Measurements from ENCODE around the gene DNAJB4. TPM values are rescaled to one million over a fixed set of nuclear protein-coding genes. Genes with fewer than 3 reads are reported as not detected.
A peak's percentile ranks its signal among the peaks of the same experiment; 100 is the strongest.

DNAJB4 gene
- total RNA-seq, 1 experiment from 2014 or later = 26.0 TPM

- ATAC-seq = no peak
- peak overlapping the region; percentile 83 for H3K4me2 ChIP-seq (ENCODE audit: low read length)
- ChIA-PET RAD21 (ENCODE audit: low non-redundant PET in 1 of 2, low total read pairs in 2 of 2, uncharacterized antibody in 2 of 2, unreplicated experiment in 2 of 2) (no interaction called here), CTCF (interaction anchor here (1.8 to 3.5 kb wide), 2 partner anchors 111 kb away, joined by 6 to 29 read pairs; no protein-coding TSS in a partner anchor), POLR2A (interaction anchor here (0.7 to 7.7 kb wide), 22 partner anchors 9 to 467 kb away, joined by 3 to 129 read pairs (median 7); partner anchors contain the start of gene FUBP1)
- TF ChIP-seq EZH2phosphoT487 (IDR thresholded peaks at IDR 0.05; ENCODE audit: borderline replicate concordance) = no peak
- H3K27ac ChIP-seq (ENCODE audit: low read depth, low read length) = peak overlapping the region; percentile 71; the same call in 1 of the 2 replicates
- BruUV-seq (replicated peaks) = no TSS peak
- H3K9ac ChIP-seq (ENCODE audit: low read length) = peak overlapping the region; percentile 75
- DNase-seq (ENCODE audit: low read depth, low spot score) = no peak
- H3K27me3 ChIP-seq (ENCODE audit: insufficient read depth, low read length) = no peaks in the 10 kb centered on the region
- H3K9me2 ChIP-seq (ENCODE audit: insufficient read depth) = no peaks in the 10 kb centered on the region
- peaks cover 24 to 56% of the 10 kb centered on the region in 2 experiments for H3K4me1 ChIP-seq (ENCODE audit: control insufficient read depth in 1 of 2, insufficient read depth in 2 of 2, low read length in 2 of 2)
- H3K4me3 ChIP-seq (replicated peaks in 1 of 2; ENCODE audit: low read depth in 1 of 2, low read length in 2 of 2) = peak overlapping the region in 1 of 2 experiments; percentile 66; a peak in 1 of 4 replicates
- no peaks in the 10 kb centered on the region for H3K9me3 ChIP-seq (ENCODE audit: control insufficient read depth in 1 of 2, insufficient read depth in 1 of 2, low read depth in 1 of 2, low read length in 2 of 2)
- H4K20me1 ChIP-seq (ENCODE audit: insufficient read depth) = no peaks in the 10 kb centered on the region
- intact Hi-C loops (cut with micrococcal nuclease) = no loop called here
- peak overlapping the region; percentile 15 for H2AFZ ChIP-seq (ENCODE audit: low read depth, low read length, poor library complexity, severe bottlenecking)
- no peaks in the 10 kb centered on the region for H3K36me3 ChIP-seq (ENCODE audit: control insufficient read depth in 1 of 2, insufficient read depth in 2 of 2, low read length in 2 of 2)
- H3K79me2 ChIP-seq (ENCODE audit: insufficient read depth, low read length) = peaks cover 35% of the 10 kb centered on the region
Observed at GRCh38 chr1:78003070-78003746, 1.5 kb upstream of the DNAJB4 start.

DNA sequence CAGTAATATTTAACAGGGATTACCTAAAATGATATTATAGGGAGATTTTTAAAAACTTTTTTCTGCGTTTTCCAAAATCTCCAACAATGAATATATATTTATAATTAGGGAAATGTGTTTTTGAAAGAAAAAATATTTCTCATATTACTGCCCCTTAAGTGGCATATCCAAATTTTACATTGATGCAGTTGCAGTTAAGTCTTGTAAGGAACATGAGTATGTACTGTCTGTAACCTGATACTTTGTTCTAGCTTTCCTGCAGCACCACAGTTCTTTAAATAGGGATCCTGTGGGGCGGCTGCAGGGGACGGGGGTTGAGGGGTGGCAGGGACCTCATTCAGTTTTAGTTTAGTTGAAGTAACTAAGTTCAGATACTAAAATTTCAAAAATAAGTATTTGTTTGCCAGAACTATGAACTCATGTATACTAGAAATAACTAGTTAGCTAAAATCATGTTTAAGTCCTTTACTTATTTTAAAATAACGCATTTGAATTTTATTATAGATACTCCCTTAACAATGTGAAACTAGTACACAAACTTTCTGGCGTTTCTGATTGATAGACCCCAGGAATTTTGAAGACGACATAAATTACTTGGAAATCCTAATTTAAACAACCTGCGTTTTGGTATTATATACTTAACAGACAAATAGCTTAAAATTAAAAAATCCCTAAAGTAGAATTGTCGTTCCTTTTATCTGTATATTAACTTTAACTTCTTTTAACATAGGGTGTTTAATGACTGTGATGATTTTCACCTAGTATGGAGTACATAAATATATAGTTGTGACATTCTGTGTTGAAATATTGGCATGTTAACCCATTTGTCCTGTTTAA lies 639 bp upstream of the DNAJB4 start:
- Histone ChIP-seq H3K4me1 (ENCODE audit: control insufficient read depth in 1 of 2, insufficient read depth in 2 of 2, low read length in 2 of 2) (peaks cover 24 to 56% of the 10 kb centered on the region in 2 experiments), H3K79me2 (ENCODE audit: insufficient read depth, low read length) (peaks cover 44% of the 10 kb centered on the region)
- POLR2A ChIA-PET = interaction anchor here (0.7 to 7.7 kb wide), 45 partner anchors 9 to 623 kb away, joined by 3 to 129 read pairs (median 5); partner anchors contain the start of gene FUBP1
- TF ChIP-seq SRF (IDR thresholded peaks at IDR 0.05; ENCODE audit: low read depth) = peak; percentile 70
- TF ChIP-seq SIN3A (IDR thresholded peaks at IDR 0.05; ENCODE audit: low read depth) = peak; percentile 100
- TF ChIP-seq ZNF274 (IDR thresholded peaks at IDR 0.05; ENCODE audit: low read depth, low read length) = no peak
- TF ChIP-seq EGR1 (IDR thresholded peaks at IDR 0.05; ENCODE audit: low read depth) = peak; percentile 54; the same call in 1 of the 2 replicates
- TF ChIP-seq, protein P1, sequence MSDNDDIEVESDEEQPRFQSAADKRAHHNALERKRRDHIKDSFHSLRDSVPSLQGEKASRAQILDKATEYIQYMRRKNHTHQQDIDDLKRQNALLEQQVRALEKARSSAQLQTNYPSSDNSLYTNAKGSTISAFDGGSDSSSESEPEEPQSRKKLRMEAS (IDR thresholded peaks at IDR 0.05) = peak; percentile 27; the same call in 1 of the 2 replicates
- TF ChIP-seq ZBTB33 (IDR thresholded peaks at IDR 0.05; ENCODE audit: extremely low read depth, insufficient replicate concordance, low read length) = peak; percentile 90
- peak; percentile 72 for TF ChIP-seq SP1 (IDR thresholded peaks at IDR 0.05; ENCODE audit: low read depth)
- no peak for TF ChIP-seq ZFX (IDR thresholded peaks at IDR 0.05)
- no peak; the same call in 1 of the 2 replicates for TF ChIP-seq ELF1 (IDR thresholded peaks at IDR 0.05; ENCODE audit: borderline replicate concordance, low read depth)
- TF ChIP-seq POLR2A (IDR thresholded peaks at IDR 0.05; ENCODE audit: borderline replicate concordance, extremely low read depth, insufficient read depth, insufficient read length) = peak; percentile 100
- TF ChIP-seq RAD21 (IDR thresholded peaks at IDR 0.05; ENCODE audit: low read depth) = no peak
- TF ChIP-seq EZH2 (IDR thresholded peaks at IDR 0.05) = no peak
- TF ChIP-seq EZH2phosphoT487 (IDR thresholded peaks at IDR 0.05; ENCODE audit: borderline replicate concordance) = no peak
- no peak for TF ChIP-seq TCF7L2 (IDR thresholded peaks at IDR 0.05; ENCODE audit: borderline replicate concordance, extremely low read depth, insufficient read depth, insufficient read length)
- TF ChIP-seq FOSL1 (IDR thresholded peaks at IDR 0.05; ENCODE audit: low read depth) = peak; percentile 47

More for the DNA sequence above, 639 bp upstream of the DNAJB4 start:
- peak overlapping the region; percentile 17 for H2AFZ ChIP-seq (ENCODE audit: low read depth, low read length, poor library complexity, severe bottlenecking)
- peak overlapping the region; percentile 83 for H3K4me2 ChIP-seq (ENCODE audit: low read length)
- no peaks in the 10 kb centered on the region for H3K9me3 ChIP-seq (ENCODE audit: control insufficient read depth in 1 of 2, insufficient read depth in 1 of 2, low read depth in 1 of 2, low read length in 2 of 2)
- no peaks in the 10 kb centered on the region for H3K36me3 ChIP-seq (ENCODE audit: control insufficient read depth in 1 of 2, insufficient read depth in 2 of 2, low read length in 2 of 2)
- DNase-seq (ENCODE audit: low read depth, low spot score) (peak; percentile 88), ATAC-seq (peak; percentile 77)
- H4K20me1 ChIP-seq (ENCODE audit: insufficient read depth) = no peaks in the 10 kb centered on the region
- H3K4me3 ChIP-seq (replicated peaks in 1 of 2; ENCODE audit: low read depth in 1 of 2, low read length in 2 of 2) = peak overlapping the region; percentile 47 to 66
- H3K27ac ChIP-seq (ENCODE audit: low read depth, low read length) = peak overlapping the region; percentile 71
- TSS peak; percentile 99 for BruUV-seq (replicated peaks)
- no peaks in the 10 kb centered on the region for H3K9me2 ChIP-seq (ENCODE audit: insufficient read depth)
- H3K27me3 ChIP-seq (ENCODE audit: insufficient read depth, low read length) = no peaks in the 10 kb centered on the region
- intact Hi-C loops (cut with micrococcal nuclease) = loop anchor here (1.0 kb wide), 1 partner anchor 25 kb away; the partner anchor contains the start of gene FUBP1
- ChIA-PET CTCF (interaction anchor here (0.6 to 3.5 kb wide), 3 partner anchors 24 to 682 kb away, joined by 3 to 29 read pairs (median 4); no protein-coding TSS in a partner anchor), RAD21 (ENCODE audit: low non-redundant PET in 1 of 2, low total read pairs in 2 of 2, uncharacterized antibody in 2 of 2, unreplicated experiment in 2 of 2) (interaction anchor here in 1 of 2 experiments (1.5 kb wide), 1 partner anchor 110 kb away, joined by 5 read pairs; no protein-coding TSS in a partner anchor)
- H3K9ac ChIP-seq (ENCODE audit: low read length) = peak overlapping the region; percentile 75

Data from HCT116 (cell line).